Left hindlimb (tissue), 1 donor: ENCODE results near the gene ACE.

Experiments used
- DNase-seq: peaks from one replicate; pipeline ENCODE4 v3.0.0-alpha.2; 2018

Gene ACE

DNA sequence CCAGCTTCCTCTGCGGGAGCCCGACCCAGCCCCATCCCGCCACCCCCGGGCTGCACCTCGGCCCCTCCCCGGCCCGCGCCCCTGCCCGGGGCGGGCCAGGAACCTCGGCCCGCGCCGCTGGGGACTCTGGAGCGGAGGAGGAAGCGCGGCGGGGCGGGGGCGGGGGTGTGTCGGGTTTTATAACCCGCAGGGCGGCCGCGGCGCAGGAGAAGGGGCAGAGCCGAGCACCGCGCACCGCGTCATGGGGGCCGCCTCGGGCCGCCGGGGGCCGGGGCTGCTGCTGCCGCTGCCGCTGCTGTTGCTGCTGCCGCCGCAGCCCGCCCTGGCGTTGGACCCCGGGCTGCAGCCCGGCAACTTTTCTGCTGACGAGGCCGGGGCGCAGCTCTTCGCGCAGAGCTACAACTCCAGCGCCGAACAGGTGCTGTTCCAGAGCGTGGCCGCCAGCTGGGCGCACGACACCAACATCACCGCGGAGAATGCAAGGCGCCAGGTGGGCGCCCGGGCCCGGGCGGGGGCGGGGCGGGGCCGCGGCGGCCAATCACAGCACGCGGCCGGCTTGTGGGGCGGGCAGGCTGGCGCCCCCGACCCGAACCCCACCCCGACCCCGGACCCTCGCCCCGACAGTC is at the start of gene ACE:
ACE (plus strand) TSS at position 208 of the 626 bp plus-strand sequence; CDS start at position 242, 34 bp downstream.
- peak; percentile 47 for DNase-seq

DNA sequence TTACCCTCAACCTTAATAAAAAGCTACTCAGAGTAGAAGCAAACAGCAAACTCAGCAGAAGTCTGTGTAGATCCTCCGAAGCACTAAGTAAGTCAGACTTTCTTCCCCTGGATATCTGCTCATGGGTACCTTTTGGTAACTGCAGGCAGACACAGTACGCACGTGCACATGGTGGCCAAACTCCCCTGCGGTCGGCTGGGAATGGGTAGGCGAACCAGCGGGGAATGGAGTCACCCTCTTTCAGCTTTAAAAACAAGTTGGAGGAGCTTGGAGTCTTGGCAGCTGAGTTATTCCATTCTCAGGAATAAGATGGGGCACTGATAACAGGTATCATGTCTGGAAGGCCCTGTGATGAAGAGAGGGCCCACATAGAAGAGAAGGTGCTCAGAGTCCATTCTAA is 47.1 kb upstream of the ACE start:
- no peak for DNase-seq

DNA sequence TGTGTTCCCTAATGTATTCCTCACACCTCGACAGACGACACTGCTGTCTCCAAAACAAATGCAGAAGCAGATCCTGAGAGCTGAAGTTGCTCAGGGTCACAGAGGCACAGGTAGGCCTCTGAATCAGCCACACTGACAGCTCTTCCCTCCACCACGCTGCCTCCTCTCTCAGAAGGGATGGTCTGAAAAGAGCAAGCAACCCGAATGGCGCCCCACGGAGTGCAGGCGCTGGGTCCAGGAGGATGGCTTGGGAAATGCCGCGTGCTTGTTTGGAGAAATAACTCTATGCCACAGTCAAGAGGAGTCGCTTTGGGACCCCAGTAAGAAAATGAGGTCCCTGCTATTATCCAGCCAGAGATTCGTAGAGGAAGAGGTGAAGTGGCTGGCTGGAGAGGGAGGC is 46.6 kb upstream of the ACE start:
- DNase-seq, result no peak

DNA sequence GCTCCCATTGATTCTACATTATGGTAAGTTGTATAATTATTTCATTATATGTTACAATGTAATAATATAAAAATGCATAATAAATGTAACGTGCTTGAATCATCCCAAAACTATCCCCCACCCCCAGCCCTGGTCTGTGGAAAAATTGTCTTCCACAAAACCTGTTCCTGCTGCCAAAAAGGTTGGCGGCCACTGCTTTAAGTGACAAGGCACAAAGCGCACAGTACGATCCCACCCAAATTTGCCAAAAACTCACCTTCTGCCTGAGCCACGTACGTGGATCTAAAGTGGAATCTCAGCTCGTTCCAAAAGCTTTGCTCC is 45.3 kb upstream of the ACE start:
- DNase-seq, result no peak

DNA sequence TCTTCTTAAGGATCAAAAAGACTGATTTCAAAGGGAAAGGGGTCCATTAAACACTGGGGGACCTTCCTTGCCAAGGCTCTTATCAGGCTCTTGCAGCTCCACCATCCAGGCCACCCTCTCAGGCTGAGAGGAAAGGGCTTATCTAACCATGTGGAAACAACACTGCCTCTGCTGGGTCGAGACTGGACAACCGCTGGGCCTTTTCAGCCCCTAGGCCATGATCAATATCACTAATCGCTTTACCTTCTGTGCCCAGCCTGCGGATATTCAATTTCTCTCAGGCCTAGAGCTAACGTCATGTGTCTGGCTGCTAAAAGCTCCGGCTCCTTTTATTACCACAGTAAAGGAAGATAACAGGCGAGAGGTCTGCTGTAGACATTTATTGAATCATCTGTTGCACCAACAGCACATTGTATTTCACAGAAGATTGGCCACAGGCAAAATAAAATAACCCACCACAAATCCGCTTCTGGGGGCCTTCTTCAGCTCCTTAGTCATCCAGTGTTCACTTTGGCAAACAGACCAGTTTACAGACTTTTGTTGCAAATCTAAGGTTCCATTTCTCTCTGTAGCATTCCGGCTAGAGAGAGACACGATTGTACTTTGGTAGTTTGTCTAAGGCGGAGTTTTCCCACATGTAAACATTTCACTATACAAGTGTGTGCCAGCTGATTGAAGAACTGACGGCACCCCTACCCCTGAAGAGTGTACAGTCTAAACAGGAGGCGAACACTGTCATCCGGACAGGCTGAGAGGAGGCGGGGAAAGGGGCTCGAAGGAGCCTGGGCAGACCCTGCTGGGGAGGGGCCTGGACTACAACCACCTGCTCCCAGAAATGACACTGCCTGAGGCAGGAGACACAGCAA is 44.7 kb upstream of the ACE start:
- no peak for DNase-seq

DNA sequence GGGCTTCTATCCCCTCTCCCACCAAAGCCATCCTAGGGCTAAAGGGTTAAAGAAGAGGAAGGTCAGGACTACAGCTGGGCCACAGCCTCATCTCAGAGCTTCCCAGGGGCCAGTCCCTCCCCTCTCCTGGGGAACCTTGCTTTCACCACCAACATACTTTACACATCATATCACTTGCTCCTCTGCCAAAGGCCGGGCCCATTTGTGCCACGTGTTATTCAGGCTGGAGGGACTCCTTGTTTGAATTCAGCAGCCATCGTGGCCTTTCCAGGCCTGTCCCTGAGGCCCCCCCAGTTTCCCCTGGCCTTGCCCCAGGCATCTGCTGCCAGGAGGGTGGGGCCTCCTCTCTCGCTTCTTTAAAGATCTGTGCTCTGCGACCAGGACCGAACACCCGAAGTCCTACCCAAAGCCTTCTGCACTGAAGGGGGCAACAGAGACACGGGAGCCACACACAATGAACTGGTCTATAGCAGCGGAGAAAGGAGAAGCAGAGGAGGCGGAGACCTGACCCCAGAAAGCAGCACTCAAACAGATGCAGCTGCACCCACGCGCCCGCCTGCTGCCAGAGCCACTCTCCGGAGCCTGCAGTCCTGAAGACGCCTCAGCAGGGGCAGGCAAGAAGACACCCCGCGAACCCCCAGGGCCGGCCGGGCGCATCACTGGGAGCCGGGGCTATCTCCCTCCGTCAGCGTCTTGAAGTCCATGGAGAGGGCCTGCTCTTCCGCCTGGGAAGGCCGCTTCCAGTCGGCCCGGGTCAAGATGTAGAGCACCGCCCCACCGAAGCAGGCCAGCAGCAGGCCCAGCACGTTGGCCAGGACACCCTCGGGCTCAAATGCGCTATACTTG is 42.9 kb upstream of the ACE start:
- DNase-seq, result peak; percentile 68

DNA sequence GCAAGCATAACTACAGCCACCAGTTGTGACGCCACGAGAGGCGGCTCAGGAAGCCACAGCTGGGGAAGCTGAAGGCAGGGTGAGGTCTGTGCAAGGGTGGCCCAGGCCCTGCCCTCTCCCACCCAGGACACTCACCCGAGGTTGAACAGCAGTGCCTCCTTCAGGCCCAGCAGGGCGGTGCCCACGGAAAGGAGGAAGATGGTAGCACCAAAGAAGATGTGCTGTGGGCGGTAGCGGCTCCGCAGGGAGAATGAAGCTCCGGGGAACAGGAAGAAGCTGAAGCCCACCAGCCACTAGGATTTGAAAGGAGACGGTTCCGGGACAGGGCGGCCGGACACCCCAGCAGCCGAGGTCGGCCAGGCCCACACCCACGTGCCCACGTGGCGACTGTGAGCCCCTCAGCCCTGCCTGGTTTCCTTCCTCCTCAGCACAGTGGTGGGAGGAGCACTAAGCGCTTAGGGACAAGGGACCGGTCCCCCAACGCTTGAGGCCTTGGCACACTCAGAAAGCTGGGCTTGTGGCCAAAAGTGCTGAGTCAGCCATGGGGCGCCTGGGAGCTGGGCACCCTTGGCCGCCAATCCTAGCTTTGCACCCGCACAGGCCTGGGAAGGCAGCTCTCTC is 41.8 kb upstream of the ACE start:
- no peak for DNase-seq

DNA sequence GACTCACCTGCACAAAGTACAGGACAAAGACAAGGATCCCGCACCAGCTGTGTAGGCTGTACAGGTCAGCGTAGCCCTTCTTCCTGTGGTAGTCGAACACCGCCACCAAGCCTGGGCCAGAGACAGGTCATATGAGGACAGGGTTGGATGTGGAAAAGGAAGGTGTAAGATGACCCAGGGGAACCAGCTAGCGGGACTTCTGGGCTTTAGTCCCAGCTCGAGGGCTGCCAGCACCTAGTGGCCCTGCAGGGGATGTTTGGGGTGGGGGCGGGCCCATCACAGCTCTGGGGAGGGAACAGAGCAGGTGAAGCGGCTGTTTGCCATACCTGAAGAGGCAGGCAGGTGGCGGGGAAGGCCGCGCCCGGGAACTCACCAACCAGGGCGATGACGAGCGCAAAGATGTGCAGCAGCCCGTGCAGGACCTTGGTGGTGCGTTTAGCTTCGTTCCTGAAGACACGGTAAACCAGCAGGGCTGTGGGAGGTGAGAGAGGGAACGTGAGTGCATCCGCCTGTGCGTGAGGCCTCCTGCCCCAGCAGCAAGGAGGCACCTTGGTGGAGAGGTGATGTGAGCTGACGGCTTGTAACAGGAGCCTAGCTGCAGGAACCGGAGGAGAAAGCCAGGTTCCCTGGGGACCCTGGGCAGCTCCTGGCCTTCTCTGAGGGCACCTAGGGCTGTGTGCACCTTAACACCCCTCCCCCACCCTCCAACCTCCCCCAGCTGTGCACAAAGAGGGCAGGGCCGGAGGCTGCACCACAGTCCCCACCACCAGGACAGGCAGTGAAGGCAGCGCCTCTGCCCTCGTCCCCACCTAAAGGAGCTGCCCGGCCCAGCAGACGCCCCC is 41.0 kb upstream of the ACE start:
- no peak for DNase-seq

DNA sequence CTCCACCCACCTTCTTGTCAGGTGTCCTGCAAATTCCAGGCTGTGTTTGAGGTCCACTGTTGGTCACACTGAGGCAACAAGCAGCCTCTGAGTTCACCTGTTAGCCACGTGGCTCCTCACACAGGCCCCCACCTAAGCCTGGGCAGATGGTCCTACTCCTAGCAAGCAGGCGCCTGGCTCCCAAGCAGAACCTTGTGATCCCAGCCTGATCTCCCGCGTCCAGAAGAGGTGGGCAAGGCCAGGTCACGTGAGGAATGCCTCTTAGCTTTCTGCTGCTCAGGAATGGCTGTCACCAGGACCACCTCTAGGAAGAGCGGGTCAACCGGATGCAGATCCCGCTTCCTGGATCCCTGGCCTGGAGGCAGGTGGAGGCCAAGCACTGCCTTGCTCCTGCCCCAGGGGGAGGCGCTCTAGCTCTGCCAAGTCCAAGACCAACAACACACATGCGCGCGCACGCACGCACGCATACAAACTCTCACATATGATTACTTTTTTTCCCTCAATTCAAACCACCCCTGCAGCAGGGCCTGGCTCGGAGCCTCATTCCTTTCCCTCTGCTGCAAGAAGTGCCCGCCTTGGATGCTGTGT is 40.2 kb upstream of the ACE start:
- DNase-seq, result no peak

DNA sequence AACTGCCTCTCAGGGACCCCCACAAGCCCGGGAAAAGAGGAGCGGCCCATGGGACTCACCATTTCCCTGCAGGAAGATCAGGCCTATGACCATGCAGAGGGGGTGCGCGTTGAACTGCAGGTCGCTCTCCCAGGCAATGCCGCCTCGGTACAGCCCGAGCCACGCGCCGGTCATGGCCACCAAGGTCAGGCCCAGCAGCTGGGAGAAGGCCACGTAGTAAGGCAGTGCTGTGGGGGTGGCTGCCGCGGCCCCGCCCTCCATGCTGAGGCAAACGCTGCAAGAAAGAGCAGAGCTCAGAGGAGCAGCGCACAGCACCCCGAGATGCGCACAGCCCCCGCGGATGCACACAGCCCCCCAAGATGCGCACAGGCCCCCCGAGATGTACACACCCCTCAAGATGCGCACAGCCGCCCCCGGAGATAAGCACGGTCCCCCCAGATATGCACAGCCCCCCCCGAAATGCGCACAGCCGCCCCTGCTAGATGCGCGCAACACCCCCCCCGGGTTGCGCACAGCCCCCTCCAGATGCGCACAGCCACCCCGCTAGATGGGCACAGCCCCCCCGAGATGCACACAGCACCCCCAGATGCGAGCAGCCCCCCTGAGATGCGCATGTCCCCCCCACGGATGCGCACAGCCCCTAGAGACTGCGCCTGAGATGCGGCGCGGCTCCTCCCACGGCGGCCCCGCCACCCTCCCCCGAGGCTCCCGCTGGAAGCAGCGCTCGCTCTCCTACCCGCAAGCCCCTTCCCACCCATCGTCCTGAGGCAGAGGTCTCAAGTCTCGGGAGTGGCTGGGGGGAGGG is 39.4 kb upstream of the ACE start:
- DNase-seq, result no peak

DNA sequence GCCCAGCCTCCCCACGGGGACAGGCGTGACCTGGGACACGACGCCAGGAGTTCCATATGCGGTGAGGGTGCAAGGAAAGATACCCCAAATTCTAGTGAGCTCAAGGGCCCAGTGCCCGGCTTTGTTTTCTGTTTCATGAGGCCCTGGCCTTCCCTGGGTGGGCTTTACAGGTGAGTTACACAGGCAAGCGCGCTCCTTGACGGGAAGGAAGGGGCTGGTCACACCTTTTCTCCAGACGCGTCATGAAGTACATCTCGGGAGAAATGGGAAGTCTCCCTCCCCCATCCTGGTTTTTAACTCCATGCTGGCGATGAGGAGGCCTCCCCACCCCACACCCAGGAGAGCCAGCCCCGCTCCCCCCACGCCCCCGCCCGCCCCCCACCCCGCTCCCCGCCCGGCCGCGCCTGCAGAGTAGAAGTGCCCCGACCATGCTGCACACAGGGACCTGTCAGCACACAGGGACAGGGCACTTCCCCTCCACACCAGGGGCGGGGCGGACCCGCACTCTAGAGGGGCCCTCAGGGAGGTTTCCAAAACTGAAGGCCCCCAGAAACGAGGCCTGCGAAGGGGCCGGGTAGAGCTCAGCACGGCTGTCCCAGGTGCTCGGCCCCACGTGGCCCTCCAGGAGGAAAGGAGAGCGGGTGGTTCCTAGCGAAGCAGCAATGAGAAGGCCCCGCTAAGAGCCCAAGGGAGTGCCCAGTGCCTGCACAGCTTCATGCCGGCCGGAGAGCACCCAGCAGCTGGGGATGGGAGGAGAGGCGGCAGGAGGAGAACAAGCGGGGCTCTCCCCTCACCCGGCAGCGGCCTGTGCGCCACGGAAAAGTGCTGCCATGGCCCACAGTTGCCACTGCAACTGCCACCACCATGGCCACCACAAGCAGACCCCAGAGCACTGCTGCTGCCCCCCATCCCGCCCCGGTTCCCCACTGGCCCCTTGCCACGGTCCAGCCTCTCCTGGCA is 38.5 kb upstream of the ACE start:
- no peak for DNase-seq

DNA sequence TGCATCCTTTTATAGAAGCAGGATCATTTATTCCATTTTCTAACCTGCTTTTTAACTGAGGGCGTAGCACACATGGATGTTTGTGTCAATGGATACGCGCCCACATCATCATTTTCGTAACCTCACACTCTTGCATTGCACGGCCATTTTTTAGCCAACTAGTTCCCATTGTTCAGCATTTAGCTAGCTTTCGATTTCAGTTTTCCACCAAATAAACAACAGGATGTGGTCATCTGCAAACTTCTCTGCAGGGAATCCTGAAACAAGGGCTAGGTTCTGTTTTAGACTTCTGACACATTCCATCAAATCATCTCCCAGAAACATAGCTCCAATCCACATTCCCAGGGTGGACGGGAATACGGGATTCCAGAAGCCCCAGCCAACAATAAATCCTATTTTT is 37.2 kb upstream of the ACE start:
- no peak for DNase-seq

DNA sequence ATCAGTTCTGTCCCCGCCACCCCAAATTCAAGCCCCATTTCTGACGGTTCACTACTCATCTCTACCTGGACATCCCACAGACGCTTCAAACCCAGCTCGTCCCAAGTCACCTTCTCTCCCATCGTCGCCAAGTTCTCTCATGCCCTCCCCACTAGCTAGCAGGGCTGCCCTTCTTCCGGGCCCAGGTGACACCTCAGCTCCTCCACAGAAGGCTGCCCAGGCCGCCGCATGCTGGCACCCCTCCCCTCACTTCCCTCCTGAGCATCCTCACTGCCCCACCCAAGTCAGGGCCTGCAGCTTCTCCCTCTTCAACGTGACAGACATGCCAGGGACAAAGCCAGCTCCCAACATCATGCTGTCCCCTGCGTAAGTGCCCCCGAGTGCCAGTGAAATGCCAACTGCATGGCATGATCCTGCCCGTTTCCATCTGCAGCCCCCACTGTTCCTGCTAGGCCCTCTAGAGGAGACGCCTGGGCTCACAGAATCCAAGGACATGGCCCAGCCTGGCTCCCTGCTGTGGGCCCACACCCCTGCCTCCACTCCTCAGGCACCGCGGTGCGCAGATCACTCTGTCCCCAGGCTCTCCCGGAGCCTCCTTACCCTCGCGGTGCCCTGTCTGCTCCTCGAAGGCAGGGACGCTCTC is 36.6 kb upstream of the ACE start:
- DNase-seq, result no peak

DNA sequence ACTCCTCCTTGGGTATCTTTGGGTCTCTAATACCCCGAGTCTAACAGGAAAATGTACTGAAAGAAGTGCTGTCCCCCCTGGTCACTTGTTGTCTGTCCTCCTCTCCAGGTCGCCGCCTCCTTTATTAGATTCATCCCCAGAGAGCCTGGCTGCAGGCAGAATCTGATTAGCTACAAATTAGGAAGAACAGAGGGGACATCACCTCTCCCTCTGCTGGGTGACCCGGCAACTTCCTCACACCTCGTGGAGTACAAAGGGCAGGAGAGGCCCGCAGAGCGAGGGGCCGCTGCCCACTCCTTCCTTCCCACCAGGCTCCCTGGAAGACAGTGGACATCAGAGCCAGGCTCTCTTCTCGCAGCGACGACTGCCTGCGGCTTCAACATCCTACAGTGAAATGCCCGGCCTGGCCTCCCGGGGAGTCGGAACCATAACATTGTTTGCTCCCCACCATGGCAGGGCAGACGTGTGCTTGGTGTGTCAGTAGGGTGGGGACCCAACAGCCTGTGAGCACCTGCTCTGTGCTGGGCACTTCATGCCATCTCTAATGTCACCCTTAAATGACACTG is 36.0 kb upstream of the ACE start:
- no peak for DNase-seq

DNA sequence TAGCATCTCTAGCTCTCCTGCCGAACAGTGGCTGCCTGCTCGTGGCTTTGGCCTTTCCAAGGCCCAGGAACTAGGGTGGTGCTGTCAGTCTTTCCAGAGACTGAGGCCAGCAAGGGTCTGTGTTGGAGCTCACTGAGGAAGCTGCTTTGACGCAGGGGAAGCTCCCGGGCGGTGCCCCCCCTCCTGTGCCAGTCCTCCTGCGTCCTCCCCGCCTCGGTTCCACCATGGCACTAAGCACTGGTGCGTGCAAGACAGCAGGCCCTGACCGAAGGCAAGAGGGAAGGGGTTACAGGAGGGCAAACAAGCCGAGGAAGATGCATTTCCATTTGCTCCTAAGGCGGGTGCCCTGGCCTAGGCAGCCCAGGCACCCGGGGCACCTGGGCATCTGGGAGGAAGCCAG is 35.2 kb upstream of the ACE start:
- DNase-seq, result no peak

DNA sequence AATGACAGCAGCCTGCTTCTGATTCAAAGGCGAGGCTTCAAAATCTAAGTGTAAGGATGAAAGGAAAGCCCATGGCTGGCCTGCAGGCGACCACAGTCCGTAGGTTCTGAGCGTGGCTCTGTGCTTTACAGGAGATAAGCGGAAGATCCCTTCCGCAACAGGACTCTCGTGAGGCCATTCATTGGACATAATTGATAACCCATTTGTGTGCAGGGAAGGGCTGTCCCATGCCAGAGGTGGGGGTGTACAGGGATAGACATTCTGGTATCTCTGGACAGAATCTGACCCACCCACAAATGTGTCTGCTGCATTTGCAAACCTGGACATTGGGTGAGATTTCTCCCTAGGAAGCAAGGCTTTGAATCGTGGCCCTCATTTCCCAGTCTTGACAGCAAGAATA is 34.8 kb upstream of the ACE start:
- no peak for DNase-seq

DNA sequence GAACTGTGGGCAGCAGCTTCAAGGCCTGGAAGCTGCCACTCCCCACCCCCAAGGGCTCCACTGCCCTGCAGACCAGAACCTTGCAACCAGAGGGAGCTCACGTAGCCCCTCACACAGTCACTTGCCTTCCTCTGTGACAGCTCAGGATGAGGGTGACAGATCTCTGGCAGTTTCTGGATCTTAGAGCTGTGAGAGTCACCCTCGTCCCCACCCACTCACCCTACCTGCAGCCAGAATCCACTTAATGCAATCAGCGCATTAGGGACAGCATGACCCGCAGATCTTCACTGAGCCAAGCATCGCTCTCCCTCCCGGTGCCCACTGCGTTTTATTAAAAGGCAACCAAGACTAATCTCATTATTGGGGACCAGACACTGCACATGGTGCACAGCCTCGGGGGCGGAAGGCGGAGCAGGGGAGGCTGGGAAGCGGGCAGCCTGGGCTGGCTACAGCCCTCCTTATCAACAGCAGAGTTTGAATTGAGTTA is 34.3 kb upstream of the ACE start:
- DNase-seq, result no peak

DNA sequence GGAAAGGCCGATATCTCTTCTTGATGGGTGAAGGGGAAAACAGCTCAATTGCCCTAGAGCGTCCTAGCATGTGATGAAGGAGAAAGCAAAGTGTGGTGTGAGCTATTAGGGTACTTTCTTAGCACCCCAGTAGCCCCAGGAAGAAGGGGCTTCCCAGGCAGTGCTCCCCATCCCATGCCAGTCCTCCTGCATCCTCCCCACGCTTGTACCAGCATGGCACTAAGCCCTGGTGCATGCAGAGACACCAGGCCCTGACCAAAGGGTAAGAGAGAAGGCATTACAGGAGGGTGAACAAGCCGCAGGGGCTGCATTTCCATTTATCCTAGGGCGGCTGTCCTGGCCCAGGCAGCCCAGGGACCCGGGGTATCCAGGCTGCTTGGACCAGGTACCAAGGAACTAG is 33.8 kb upstream of the ACE start:
- DNase-seq, result no peak

DNA sequence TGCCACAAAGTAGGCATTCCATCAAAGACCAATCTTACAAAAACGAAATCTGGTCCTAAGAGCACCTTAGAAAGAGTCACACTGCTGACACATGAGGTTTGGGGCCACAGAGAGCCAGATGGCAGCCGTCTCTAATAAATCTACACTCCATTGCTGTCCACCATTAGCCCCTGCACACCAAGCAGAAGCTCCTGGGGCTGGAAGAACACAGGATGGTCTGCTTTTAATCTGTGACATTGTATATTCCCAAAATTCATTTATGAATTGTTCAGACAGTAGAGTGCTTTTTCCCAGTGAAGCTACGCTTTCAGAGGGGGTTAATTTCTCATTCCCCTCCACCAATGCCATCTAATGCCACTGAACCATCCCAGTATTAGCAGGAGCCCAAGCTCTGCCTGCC is 32.4 kb upstream of the ACE start:
- no peak for DNase-seq
